SIG-M5 treated with dmso at 0.1 percent for 504 hours (cell line): ENCODE data around the gene RBAK.
"Not testable (repeated sequence)": the region's sequence is repeated elsewhere in the genome, so short reads cannot be mapped to it uniquely, and the experiment has no call there.

Experiments
- DNase-seq: peaks from one replicate; lab custom pipeline; 2025; ENCODE audit not compliant: unreplicated experiment; lab: John Stamatoyannopoulos, UW

Gene RBAK

DNA sequence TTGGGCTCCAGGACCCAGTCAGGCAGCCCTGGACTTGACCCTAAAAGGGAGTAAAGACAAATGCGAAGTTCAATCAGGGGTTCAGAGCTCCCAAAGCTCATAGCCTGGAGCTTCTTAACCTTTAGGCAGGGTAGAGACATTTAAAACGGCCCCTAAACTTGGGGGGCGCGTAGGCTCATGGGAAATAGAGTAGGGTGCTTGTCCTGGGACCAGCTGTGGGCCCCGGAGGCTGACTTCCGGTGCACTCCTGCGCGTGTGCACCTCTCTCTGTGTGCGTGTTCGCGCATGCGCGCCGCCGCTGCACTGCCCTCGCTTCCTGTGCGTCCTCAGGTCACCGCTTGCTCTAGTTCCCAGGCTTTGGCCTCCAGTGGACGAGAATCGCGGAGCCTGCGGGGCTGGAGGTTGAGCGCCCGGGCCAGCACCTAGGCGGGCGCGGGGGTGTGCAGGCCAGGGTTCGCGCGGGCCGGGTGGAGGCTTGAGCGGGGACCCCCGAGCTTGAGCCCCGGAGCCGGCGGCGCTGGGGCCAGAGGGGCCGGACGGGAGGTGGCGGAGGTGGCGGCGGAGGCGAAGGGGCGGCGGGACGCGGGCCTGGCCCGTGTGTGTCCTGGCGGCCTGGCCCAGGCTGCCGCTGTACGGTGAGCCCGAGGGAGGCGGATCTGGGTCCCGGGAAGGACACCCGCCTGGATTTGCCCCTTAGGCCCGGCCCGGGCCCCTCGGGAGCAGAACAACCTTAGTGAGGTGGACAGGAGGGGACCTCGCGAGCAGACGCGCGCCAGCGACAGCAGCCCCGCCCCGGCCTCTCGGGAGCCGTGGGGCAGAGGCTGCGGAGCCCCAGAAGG is at the start of gene RBAK:
Gene RBAK, plus strand, starts transcription at position 303 of the 839 bp plus-strand sequence. CDS start 2,217 bp downstream, outside the sequence.
- DNase-seq, result peak; percentile 95

DNA sequence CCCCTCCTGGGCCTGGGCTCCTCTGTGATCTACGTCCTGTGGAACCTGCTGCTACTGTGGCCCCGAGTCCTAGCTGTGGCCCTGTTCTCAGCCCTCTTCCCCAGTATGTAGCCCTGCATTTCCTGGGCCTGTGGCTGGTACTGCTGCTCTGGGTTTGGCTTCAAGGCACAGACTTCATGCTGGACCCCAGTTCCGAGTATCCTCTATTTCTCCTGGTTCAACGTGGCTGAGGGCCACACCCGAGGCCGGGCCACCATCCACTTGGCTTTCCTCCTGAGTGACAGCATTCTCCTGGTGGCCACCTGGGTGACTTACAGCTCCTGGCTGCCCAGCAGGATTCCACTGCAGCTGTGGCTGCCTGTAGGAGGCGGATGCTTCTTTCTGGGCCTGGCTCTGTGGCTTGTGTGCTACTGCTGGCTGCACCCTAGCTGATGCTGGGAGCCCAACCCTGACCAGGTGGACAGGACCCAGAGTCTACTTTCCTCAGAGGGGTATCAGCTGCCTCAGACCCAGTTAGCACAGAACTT is 48.9 kb upstream of the RBAK start:
- no peak for DNase-seq

DNA sequence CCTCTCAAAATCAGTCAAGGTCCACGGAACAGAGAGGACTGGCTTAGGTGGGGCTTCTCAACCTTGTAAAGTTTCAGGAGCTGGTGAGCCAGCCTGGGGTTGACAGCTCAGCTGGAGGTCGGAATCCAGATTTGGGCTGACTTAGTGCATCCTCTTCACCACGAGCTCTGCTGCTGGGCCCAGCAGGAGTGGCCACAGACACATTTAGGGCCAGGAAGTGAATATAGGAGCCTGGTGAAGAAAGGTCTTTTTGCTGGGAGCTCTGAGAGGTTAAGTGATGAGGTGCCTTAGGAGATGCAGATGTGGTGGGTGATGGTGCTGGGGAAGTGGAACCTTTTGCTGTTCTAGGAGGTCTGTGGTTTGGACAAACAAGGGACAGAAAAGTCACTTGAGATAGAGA is 47.4 kb upstream of the RBAK start:
- no peak for DNase-seq

DNA sequence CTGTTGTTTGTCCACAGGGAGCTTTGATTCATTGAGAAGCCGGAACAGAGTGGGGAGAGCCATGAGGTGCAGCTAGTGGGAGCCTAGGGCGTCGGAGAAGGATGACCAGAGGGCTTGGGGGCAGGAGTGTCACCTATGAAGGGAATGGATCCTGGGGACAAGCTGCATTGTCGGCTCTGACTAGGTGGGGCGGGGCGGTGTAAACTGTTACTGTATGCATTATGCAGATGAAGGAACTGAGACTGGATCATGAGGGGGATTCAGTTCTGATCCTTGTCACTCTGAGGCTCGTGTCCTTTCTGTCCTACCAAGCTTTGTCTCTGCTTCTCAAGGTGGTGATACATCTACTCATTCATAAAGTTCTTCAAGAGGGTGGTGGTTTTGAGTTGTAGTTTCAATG is 46.8 kb upstream of the RBAK start:
- DNase-seq, result no peak

DNA sequence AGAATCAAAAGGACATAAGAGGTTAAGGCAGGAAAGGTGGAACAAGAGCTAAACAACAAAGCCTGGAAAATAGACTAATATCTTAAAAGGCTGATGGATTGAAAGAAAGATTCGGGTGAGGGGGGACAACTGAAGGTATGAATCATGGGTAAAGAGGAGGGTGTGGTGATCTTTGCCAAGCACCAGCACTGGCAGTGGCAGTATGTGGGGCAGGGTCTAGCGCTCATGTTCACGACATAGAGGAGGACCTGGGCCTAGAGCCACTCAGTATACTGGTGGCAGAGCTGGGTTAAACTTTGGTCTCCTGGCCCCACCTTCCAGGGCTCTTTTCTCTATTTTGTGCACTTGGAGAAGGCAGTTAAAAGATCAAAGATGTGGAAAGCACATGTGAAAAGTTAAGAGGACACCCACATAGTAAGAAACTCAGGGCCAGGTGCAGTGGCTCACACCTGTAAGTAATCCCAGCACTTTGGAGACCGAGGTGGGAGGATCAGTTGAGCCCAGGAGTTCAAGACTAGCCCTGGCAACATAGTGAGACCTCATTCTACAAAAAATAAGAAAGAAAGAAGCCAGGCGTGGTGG is 46.2 kb upstream of the RBAK start:
- DNase-seq, result no peak

DNA sequence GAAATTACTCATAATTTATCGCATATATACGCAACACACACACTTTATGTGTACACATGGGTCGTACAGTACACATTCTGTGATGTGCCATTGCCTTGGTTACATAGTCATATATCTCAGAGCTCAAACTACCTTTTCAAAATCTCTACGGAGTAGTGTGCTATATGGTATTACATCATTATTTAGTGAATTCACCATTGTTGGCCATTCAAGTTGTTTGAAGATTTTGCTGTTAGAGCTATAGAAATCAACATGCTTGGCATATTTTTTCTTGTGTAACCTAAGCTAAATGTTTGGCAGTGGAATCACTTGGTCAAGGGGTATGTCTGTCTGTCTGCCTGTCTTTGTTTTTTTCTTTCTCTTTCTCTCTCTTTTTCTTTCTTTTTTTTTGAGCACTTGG is 44.7 kb upstream of the RBAK start:
- DNase-seq, result no peak

DNA sequence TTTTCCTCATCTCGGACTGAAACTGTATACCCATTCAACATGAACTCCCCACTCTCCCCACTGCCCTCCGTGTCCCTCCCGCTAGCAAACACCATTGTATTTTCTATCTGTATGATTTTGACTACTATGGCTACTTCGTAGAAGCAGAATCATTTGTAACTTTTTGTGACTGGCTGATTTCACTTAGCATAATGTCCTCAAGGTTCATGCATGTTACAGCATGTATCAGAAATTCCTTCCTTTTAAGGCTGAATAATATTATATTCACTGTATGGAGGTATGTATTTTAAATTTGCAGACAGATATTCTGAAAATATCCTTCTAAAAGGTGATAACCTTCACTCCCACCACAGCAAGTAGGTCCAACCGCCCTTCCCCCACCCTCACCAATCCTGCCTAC is 43.7 kb upstream of the RBAK start:
- no peak for DNase-seq

DNA sequence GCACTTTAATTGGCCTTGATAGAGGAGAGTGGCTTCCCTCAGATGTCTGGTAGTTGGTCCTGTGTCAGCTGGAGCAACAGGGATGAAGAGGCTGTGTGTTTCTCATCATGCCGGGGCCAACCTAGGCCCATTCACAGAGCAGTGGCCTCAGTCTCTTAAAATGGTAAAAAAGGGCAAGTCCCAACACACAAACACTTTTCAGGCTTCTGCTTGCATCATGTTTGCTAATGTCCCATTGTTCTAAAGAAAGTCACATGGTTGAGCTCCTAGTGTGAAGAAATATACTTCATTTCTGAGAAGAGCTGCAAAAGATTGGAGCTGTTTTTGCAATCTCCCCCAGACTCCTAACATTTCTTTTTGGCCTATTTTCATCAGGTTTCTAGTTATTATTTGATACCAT is 40.6 kb upstream of the RBAK start:
- DNase-seq, result peak; percentile 33

DNA sequence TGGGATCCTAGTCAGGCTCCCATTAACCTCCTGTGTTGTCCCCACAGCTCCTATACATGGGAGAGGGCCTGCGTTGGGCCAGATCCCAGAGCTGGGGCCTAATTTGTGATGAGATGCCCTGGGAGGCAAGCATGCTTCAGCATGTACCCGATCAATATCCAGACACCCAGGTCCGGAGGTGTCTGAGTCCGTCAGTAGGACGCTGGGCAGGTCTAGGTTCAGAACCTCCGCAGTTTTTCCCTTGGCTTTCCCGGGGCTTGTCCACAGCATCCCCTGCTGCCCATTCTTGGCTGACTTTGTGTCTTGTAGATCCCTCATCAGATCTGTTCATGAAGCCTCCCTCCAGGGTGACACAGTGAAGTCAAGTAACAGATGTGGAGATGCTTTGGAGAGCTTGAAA is 32.7 kb upstream of the RBAK start:
- no peak for DNase-seq

DNA sequence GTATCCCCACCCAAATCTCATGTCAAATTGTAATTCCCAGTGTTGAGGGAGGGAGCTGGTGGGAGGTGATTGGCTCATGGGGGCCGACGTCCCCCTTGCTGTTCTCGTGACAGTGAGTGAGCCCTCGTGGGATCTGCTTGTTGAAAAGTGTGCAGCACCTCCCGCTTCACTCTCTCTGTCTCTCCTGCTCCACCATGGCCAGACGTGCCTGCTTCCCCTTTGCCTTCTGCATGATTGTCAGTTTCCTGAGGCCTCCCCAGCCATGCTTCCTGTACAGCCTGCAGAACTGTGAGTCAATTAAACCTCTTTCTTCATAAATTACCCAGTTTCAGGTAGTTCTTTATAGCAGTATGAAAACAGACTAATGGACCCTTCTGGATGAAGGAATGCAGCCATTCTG is 29.7 kb upstream of the RBAK start:
- not testable (repeated sequence) for DNase-seq

DNA sequence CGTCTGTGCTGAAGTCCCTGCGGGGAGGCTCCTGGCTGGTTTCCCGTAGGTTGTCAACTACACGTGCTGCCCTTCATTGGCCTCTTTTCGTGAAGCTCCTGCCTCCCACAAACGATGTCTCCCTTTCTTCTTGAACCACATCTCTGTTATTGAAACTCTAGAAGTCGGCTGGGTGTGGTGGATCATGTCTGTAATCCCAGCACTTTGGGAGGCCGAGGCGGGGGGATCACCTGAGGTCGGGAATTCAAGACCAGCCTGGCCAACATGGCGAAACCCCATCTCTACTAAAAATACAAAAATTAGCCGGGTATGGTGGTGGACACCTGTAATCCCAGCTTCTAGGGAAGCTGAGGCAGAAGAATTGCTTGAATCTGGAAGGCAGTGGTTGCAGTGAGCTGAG is 28.0 kb upstream of the RBAK start:
- not testable (repeated sequence) for DNase-seq

DNA sequence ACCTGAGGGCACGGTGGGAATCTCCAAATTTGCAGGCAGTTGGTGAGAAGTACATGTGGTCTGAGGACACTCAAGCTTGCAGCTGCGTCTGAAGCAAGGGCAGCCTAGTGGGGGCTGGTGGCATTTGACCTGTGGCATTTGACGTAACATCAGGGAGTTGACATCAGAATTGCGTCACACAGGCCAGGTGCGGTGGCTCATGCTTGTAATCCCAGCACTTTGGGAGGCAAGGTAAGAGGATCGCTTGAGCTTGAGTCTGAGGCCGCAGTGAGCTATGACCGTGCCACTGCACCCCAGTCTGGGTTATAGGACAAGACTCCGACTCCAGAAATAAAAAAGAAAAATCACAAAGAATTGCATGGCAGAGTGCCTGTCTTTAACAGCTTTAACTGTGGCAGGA is 25.6 kb upstream of the RBAK start:
- DNase-seq, result no peak

DNA sequence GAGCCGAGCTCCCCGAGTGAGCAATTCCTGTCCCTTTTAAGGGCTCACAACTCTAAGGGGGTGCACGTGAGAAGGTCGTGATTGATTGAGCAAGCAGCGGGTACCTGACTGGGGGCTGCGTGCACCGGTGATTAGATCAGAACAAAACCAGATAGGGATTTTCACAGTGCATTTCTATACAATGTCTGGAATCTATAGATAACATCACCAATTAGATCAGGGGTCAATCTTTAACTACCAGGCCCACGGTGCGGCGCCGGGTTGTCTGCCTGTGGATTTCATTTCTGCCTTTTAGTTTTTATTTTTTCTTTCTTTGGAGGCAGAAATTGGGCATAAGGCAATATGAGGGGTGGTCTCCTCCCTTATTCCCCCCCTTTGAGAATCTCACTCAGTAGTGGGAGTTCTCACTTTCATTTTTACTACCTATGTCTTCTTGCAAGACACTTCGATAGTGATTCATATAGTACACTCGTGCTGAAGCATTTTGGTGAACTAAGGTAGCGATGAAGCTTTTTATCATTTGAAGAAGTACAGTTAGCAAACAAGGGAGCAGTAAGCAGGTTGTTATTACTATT is 24.6 kb upstream of the RBAK start:
- not testable (repeated sequence) for DNase-seq

DNA sequence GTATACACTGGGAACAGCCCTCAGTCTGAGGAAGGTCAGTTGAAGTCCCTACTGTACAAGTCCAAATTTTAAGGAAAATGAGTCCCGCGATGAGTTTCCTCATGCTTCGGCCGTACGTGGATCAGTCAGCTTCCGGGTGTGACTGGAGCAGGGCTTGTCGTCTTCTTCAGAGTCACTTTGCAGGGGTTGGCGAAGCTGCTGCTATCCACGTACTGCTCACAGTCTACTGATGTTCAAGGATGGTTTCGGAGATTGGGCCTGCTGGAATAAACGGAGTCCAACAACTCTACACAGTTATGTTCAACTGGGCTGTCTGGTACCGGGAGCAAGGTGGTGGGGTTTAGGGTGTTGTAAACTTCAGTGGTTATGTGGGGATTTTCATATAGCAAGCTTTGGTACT is 22.0 kb upstream of the RBAK start:
- not testable (repeated sequence) for DNase-seq

DNA sequence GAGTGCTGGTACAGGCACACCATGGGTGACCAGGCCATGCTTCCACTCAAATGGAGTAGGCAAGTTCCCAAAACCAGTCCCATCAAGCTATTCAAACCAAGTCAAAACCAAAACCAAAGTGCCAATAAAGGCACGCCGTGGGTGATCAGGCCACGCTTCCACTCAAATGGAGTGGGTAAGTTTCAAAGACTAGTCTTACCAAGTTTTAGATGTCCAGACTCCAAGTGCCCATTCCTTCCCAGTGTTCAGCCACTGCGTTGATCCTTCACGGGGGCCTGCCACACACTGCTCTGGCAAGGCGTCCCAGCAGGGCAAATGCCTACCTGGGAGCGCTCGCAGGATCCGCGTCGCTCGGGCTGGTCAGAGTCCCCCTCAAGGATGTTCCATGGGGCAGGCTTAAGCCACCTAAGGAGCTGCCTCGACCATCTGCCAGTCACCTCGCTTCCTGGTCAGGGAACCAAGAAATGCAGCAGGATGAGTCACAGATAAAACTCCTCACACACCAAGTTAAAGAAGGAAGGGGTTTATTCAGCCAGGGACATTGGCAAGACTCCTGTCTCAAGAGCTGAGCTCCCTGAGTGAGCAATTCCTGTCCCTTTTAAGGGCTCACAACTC is 17.8 kb upstream of the RBAK start:
- not testable (repeated sequence) for DNase-seq

DNA sequence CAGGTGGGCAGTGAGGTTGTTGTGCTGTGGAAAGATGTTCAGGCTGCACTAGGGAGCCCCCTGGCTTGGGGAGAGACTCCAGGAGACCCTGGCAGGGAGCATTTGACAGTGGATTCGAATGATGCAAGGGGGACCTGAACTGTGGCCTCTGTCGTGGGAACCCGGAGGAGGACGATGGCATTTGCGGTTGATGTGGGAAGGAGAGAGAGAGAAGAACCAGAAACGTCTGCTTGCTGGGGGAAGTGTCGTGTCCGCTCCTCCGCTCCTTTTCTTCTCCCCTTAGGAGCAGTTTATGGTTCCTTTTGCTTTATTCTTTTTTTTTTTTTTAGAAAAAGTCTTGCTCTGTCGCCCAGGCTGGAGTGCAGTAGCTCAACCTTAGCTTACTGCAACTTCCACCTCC is 12.5 kb upstream of the RBAK start:
- not testable (repeated sequence) for DNase-seq

DNA sequence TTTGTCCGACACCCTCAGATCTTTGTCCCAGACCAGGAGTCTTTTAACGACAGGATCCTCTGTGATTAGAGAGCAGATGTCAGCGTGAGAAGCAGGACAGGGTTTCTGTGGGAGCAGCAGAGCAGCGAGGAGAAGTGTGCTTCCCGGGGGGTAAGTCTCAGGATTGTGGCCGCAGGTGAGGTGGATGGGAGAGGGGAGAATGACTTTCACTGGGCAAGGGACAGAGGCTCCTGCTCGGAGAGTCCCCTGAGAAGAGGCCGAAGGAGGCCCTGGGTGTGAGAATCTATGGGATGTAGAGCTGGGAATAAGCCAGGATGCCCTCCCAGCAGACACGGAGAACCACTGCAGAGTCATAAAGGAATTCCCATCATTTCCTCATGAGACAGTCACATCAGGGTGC is 10.4 kb upstream of the RBAK start:
- DNase-seq, result no peak

DNA sequence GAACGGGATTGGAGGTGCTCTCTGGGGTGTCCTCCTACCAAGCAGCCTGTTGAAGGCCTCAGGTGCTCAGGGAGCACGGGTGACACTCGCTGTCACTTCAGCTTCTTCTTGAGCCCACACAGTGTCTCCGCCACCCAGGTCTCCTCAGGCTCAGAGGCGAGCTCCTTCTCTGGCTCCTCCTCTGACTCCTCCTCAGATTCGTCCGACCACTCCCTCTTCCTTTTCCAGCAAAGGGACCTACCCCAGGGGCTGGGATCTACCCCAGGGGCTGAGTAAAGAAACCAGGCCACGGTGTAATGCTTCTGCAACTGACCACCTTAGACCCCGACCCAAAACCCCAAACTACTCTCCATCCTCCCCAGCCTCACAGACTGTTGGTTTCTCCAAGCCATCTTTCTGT is 9.2 kb upstream of the RBAK start:
- DNase-seq, result no peak

DNA sequence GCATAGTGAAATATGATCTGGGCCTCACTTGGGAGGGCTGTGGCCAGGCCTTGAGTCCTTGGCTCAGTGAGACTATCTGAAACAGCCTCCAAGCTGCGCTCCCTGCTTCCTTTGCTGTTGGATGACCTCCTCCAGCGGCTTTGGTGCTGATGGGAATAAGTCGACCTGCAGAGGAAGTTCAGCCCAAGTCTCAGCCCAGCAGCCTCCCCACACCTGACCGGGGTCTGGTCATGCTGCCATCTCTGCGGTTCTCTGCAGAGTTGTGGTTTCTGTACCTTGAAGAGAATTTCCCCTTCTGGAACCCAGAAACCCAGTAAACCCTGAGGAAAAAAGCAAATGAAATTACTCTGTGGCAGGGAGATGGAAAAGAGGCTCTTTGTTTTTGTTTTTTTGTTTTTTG is 4.6 kb upstream of the RBAK start:
- no peak for DNase-seq

DNA sequence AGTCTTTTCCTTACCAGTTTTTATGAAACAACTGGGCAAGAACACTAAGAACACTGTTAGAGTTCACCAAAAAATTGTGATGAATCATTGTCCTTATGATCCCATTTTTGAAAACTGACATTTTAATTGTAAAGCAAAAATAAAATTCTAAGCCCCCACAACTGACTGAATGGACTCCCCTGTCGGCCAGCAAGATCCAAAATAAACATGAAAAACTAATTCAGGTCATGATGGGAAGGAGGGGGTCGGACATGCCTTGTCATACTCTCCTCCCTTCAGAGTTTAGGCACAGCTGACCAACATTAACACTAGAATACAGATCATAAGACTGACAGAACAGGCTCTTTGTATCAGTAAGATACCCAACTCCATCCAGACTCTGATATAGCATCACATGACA is 2.0 kb upstream of the RBAK start:
- no peak for DNase-seq

DNA sequence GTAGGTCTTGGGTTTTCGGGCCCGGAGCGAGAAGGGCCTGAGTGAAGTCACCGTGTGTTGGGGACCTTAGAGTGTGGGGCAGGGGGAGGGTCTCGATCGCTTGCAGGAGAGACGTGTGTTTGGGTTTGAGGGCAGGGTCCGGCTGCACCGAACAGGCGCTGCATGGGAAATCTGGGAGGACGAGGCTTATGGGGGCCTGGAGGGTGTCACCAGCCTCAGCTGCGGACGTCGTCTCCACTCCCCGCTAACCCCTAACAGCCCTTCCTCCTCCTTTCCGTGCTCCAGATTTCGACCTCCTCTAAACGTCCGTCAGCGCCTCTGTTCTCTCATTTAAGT is 705 bp downstream of the RBAK start:
- not testable (repeated sequence) for DNase-seq

DNA sequence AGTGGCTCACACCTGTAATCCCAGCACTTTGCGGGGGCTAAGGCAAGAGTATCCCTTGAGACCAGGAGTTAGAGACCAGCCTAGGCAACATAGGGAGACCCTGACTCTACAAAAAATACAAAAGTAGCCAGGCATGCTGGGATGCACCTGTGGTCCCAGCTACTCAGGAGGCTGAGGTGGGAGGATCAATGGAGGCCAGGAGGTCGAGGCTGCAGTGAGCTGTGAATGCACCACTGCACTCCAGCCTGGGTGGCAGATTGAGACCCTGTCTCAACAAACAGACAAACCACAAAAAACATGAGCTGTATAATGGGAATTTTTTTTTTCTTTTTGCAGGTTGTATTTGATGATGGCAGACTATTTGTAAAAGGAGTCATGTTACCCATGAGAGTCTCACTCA is 1.5 kb downstream of the RBAK start:
- DNase-seq, result not testable (repeated sequence)
